ENCODE results near the gene ACOX2. TPM values are rescaled to one million over a fixed set of nuclear protein-coding genes. Genes with fewer than 3 reads are reported as not detected.

The ACOX2 gene
- total and polyA plus RNA-seq, 2 donors (not counting 1 experiment from before 2014, with no cell fraction given), result 19.0 to 20.5 TPM

- H3K36me3 ChIP-seq (ENCODE audit: control insufficient read depth, insufficient read depth, low read length), result no peaks in the 10 kb centered on the region
- no peak overlapping the region for H3K4me2 ChIP-seq (ENCODE audit: extremely low read depth, insufficient read depth, low read length)
Observed at GRCh38 chr3:58518291-58518789, 18.6 kb downstream of the ACOX2 start.

GRCh38 chr3:58514405-58514804, 22.6 kb downstream of the ACOX2 start:
- H3K27ac ChIP-seq (ENCODE audit: insufficient read depth, low read length), result no peak overlapping the region
- no peaks in the 10 kb centered on the region for H3K36me3 ChIP-seq (ENCODE audit: control insufficient read depth, insufficient read depth, low read length)
- H3K9ac ChIP-seq (ENCODE audit: insufficient read depth, low read length), result no peak overlapping the region
- H3K4me3 ChIP-seq (replicated peaks in 1 of 4; ENCODE audit: control extremely low read depth in 1 of 4, insufficient read depth in 1 of 4, low read depth in 3 of 4, low read length in 4 of 4), result no peak overlapping the region
- no peaks in the 10 kb centered on the region for H3K4me1 ChIP-seq (ENCODE audit: control insufficient read depth, extremely low read depth, insufficient read depth, low read length)
- no peaks in the 10 kb centered on the region for H4K20me1 ChIP-seq (ENCODE audit: control insufficient read depth, extremely low read depth, insufficient read depth, low read length)
- no peak overlapping the region for H2AFZ ChIP-seq (ENCODE audit: low read length)
- no peaks in the 10 kb centered on the region for H3K9me3 ChIP-seq (ENCODE audit: control insufficient read depth, insufficient read depth, low read depth, low read length)
- no peak for TF ChIP-seq CTCF (conservative IDR thresholded peaks at IDR 0.05 in 1 of 2, IDR thresholded peaks at IDR 0.05 in 1 of 2; ENCODE audit: low read depth in 1 of 2, low read length in 2 of 2)
- no peak for TF ChIP-seq EZH2 (IDR thresholded peaks at IDR 0.05; ENCODE audit: low read length, missing control alignments)
- no peaks in the 10 kb centered on the region for H3K79me2 ChIP-seq (ENCODE audit: control insufficient read depth, insufficient read depth, low read length)
- no peaks in the 10 kb centered on the region for H3K27me3 ChIP-seq (ENCODE audit: control insufficient read depth, insufficient read depth, low read length)
- DNase-seq (ENCODE audit: low read depth in 2 of 2), result no peak
- H3K4me2 ChIP-seq (ENCODE audit: extremely low read depth, insufficient read depth, low read length), result no peak overlapping the region

More at GRCh38 chr3:58518291-58518789, 18.6 kb downstream of the ACOX2 start:
- no peaks in the 10 kb centered on the region for H3K27me3 ChIP-seq (ENCODE audit: control insufficient read depth, insufficient read depth, low read length)
- H3K4me1 ChIP-seq (ENCODE audit: control insufficient read depth, extremely low read depth, insufficient read depth, low read length), result no peaks in the 10 kb centered on the region
- TF ChIP-seq EZH2 (IDR thresholded peaks at IDR 0.05; ENCODE audit: low read length, missing control alignments) (no peak), CTCF (conservative IDR thresholded peaks at IDR 0.05 in 1 of 2, IDR thresholded peaks at IDR 0.05 in 1 of 2; ENCODE audit: low read depth in 1 of 2, low read length in 2 of 2) (no peak)
- DNase-seq (ENCODE audit: low read depth in 2 of 2), result peak in 1 of 2 donors; percentile 20
- no peak overlapping the region for H2AFZ ChIP-seq (ENCODE audit: low read length)
- no peaks in the 10 kb centered on the region for H4K20me1 ChIP-seq (ENCODE audit: control insufficient read depth, extremely low read depth, insufficient read depth, low read length)
- no peak overlapping the region for H3K4me3 ChIP-seq (replicated peaks in 1 of 4; ENCODE audit: control extremely low read depth in 1 of 4, insufficient read depth in 1 of 4, low read depth in 3 of 4, low read length in 4 of 4)
- H3K9ac ChIP-seq (ENCODE audit: insufficient read depth, low read length), result no peak overlapping the region
- H3K27ac ChIP-seq (ENCODE audit: insufficient read depth, low read length), result no peak overlapping the region
- H3K79me2 ChIP-seq (ENCODE audit: control insufficient read depth, insufficient read depth, low read length), result no peaks in the 10 kb centered on the region
- H3K9me3 ChIP-seq (ENCODE audit: control insufficient read depth, insufficient read depth, low read depth, low read length), result no peaks in the 10 kb centered on the region

- DNase-seq (ENCODE audit: low read depth in 2 of 2), result no peak
- Histone ChIP-seq H2AFZ (ENCODE audit: low read length) (no peak overlapping the region), H4K20me1 (ENCODE audit: control insufficient read depth, extremely low read depth, insufficient read depth, low read length) (no peaks in the 10 kb centered on the region), H3K4me1 (ENCODE audit: control insufficient read depth, extremely low read depth, insufficient read depth, low read length) (no peaks in the 10 kb centered on the region), H3K9me3 (ENCODE audit: control insufficient read depth, insufficient read depth, low read depth, low read length) (no peaks in the 10 kb centered on the region), H3K9ac (ENCODE audit: insufficient read depth, low read length) (no peak overlapping the region), H3K4me2 (ENCODE audit: extremely low read depth, insufficient read depth, low read length) (no peak overlapping the region), H3K4me3 (replicated peaks in 1 of 4; ENCODE audit: control extremely low read depth in 1 of 4, insufficient read depth in 1 of 4, low read depth in 3 of 4, low read length in 4 of 4) (no peak overlapping the region), H3K27me3 (ENCODE audit: control insufficient read depth, insufficient read depth, low read length) (no peaks in the 10 kb centered on the region), H3K27ac (ENCODE audit: insufficient read depth, low read length) (no peak overlapping the region), H3K36me3 (ENCODE audit: control insufficient read depth, insufficient read depth, low read length) (no peaks in the 10 kb centered on the region), H3K79me2 (ENCODE audit: control insufficient read depth, insufficient read depth, low read length) (no peaks in the 10 kb centered on the region)
- no peak for TF ChIP-seq CTCF (conservative IDR thresholded peaks at IDR 0.05 in 1 of 2, IDR thresholded peaks at IDR 0.05 in 1 of 2; ENCODE audit: low read depth in 1 of 2, low read length in 2 of 2)
- TF ChIP-seq EZH2 (IDR thresholded peaks at IDR 0.05; ENCODE audit: low read length, missing control alignments), result no peak
Observed at GRCh38 chr3:58508437-58508836, 28.6 kb downstream of the ACOX2 start.
